NOMO-1 treated with dmso at 0.1 percent for 144 hours (cell line): Measurements from ENCODE around the gene MPIG6B.
A peak's percentile ranks its signal among the peaks of the same experiment; 100 is the strongest.
"Not testable (repeated sequence)": the region's sequence is repeated elsewhere in the genome, so short reads cannot be mapped to it uniquely, and the experiment has no call there.

Source experiments
- DNase-seq: peaks from one replicate; lab custom pipeline; 2025; ENCODE audit not compliant: unreplicated experiment; lab: John Stamatoyannopoulos, UW

The MPIG6B gene

DNA sequence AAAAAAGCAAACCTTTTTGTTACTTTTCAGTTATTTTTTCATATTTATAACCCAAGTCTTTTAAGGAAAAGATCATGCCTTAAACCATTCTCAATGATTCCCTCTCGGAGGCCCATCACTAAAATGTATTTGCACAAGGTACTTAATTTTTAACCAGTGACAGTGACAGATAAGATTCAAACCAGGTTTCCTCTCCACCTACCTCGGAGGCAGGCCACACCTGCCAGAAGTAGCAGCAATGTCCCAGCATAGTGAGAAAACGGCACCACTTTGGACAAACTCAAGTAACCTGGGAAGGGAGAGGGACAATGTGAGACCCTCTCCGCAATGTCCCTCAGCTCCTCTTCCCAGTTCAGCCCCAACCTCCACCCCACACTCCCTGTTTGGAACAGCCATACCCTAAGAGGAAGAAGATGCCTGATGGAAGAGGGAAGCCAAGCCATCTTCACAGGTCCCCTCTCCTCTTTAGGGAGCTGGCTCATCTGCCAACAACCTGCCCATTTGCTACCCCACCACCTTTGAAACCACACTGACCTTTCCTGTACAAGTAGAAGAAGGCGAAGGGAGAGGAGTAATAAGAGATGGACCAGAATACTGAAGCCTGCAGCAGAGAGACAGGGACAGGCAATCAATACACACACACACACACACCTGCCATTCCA, 22.3 kb upstream of the MPIG6B start:
- no peak for DNase-seq

DNA sequence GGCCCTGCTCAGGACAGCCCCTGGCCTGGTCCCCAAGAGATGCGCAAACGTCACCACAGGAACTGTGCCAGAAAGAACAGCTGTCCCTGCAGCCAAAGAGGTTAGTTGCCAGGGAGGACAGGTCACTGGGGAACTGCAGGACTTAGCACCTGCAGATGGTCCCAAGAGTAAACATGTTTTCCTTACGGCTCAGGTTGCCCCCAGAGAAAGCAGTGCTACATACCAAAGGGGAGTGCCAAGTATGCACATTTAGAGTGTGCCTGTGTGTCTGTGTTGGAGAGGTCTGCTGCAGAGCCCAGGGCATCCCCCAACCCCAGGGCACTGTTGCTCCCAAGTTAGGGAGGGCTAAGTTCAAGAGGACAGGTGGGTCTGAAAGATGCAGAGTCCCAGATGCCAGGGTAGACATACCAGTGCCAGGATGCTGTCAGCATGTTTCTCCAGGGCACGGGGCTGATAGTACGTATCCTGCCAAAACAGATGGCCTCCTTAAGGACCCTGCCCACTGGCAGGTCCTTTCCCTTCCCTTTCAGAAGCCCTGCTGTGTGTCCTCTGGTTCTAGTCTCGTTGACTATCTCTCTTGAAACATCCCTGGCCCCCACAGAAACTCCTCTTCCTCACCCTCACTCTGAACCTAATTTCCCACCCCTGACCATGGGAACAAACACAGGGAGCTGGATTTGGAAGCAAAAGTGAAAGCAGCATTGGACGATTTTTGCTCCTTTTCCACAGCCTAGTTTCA, 21.3 kb upstream of the MPIG6B start:
- DNase-seq: no peak

DNA sequence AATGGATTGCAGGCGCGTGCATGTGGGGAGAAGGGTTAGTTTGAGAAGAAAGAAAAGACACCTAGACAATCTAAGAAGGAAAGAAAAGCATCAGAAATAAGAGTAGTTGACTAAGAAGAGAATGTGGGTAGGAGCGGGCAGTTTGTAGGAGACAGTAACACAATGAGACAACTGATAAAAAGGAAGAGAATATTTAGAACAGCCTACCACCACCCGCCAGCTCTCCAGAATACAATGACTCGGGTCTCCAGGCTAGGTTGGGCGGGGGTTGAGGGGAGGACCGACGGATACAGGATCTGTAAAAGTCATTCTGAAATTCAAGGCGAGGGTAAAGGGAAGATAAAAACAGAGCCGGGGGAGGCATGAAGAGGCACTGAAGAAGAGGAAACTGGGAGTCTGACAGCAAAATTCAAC, 20.8 kb upstream of the MPIG6B start:
- DNase-seq: no peak

DNA sequence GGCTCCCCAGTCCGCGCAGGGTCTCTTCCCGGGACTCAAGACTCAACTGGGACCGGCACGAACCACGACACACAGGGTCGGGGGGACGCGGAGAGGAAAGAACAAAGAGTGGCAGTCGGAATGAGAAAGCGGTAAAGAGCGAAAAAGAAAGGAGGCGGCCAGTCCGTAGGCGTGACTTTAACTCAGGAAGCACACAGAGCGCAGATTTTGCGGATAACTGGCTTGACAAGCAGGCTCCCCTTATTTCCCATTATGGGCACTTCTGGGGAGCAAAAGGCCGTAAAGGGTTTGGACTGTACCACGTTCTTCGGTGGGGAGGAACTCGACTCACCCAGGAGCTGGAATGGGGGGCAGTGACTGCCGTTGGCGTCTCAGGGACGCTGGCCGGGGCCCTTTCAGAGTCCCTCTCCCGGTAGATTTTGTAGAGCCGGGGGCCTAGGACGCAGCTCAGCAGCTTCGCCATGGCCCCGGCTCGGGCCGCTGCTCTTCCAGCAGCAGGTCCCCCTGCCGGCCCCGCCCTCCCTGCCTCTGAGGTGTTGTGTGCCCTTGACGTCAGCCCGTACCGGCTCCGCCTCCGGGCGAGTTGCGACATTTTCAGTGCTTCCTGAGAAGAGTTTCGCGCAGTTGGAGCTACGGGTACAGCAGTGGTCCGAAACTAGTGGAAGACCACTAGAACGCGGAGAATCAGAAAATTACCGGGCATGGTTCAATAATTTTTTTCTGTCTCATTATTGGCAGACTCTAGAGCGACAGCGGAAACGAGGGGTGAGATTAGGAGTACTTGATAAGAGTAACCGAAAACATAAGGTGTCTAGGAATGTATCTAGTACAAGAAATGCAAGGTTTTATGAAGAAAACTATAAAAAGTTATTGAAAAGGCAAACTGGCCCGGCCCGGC, 20.1 kb upstream of the MPIG6B start, which contains the start of gene ABHD16A:
Gene ABHD16A, minus strand, starts transcription at position 506 of the 898 bp plus-strand sequence. Its CDS starts 43 bp downstream, at position 463.
- DNase-seq: peak; percentile 96

DNA sequence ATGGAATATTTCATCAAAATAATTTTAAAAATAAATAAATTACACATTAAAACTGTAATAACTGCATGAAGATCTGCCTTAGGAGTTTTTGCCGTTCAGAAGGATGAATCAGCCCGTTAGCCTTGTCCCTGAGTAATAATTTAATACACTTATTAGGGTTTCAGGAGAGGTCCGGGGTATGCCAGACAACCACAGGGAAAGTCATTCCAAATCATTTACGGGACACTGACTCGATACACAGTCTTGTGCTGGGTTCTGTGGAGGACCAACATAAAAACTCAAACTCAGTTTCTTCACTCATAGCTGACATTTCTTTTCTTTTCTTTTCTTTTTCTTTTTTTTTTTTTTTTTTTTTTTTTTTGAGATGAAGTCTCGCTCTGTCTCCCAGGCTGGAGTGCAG, 17.2 kb upstream of the MPIG6B start:
- no peak for DNase-seq

DNA sequence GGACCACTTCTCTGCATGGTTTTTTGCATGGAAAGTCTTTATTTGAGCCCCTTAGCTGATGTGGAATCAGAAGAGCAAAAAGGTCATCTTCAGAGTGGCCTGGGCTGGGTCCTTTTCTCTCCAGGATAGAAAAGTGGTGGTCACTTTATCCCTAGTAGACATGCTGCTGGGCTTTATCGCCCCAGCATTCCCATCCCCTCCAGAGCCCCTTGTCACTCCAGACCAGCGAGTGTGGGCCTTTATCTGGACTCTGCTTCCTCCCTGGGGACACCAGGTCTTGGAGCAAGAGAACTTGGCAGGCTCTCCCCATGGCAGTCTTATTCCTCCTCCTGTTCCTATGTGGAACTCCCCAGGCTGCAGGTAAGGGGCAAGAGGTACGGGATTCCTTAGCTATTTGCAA, 16.6 kb upstream of the MPIG6B start, which contains the start of gene LY6G6F:
Gene LY6G6F, plus strand, starts transcription at position 268 of the 400 bp plus-strand sequence. Its CDS starts 41 bp downstream, at position 309.
- no peak for DNase-seq

DNA sequence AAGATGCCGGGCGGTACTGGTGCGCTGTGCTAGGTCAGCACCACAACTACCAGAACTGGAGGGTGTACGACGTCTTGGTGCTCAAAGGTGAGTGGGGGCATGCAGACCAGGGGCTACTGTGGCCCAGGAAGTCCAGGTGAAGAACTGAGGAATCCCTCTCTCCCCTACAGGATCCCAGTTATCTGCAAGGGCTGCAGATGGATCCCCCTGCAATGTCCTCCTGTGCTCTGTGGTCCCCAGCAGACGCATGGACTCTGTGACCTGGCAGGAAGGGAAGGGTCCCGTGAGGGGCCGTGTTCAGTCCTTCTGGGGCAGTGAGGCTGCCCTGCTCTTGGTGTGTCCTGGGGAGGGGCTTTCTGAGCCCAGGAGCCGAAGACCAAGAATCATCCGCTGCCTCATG, 15.5 kb upstream of the MPIG6B start:
- DNase-seq: no peak

DNA sequence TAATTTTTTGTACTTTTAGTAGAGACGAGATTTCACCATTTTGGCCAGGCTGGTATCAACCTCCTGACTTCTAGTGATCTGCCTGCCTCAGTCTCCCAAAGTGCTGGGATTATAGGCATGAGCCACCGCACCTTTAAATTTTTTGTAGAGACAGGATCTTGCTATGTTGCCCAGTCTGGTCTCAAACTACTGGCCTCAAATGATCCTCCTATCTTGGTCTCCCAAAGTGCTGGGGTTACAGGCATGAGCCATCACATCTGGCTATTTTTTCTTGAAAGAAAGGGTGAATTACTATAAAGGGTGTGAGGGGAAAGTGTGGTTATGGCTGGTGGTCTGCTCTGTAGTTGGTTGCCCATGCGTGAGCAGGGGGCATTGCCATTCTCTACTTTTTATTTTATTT, 14.9 kb upstream of the MPIG6B start:
- DNase-seq: no peak

DNA sequence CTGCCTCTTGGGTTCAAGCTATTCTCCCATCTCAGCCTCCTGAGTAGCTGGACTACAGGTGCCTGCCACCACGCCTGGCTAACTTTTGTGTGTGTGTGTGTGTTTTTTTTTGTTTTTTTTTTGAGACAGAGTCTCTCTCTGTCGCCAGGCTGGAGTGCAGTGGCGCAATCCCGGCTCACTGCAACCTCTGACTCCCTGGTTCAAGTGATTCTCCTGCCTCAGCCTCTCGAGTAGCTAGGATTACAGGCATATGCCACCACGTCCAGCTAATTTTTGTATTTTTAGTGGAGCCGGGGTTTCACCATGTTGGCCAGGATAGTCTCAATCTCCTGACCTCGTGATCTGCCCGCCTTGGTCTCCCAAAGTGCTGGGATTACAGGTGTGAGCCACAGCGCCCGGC, 14.0 kb upstream of the MPIG6B start:
- DNase-seq: not testable (repeated sequence)

DNA sequence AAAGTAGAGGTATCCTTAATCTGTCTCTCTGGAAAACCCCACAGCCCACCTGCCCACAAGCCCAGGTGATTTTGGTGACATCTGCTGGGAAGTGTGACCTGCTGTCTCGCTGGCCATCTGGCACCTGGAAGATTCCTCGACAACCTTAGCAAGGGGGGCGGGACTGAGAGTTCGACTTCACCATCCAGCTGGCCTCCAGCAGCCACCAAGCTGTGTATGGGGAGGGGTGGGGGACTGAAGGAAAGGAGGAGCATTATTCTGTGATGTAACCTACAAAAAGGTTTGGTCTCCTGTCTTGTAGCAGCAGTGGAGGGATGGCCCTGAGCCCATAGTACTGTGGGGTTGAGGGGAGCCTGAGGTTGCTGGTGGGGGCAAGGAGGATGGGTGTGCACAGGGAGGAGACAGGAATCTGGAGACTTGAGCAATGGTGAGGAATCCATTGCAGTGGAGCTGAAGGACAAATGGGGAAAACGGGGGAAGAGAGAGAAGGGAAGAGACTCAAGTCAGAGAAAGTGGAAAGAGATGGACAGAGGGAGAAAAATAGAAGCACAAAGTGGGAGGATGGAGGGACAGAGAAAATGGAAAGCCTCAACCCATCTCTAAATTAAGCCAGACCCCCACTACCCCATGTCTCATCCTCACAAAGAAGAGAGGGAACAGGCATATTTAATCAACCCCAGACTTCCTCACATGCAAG, 12.5 kb upstream of the MPIG6B start:
- no peak for DNase-seq

DNA sequence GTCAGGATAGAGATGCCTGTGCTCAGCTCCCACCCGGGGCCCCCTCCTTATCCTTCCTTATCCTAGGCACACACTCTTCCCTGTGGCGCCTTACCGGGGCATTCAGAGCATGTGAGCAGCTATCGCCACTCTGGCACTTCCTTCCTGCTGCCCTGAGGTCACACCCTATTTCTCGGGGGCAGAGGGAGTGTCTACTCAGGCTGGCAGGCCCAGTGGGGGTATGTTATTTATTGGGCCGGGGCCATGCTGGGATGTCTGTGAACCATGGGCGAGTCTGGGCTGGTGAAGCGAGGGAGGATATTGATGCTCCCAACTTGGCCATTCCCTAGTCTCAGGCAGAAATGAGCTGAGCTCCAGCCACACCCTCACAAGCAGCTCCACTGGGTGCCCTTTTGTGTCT, 11.9 kb upstream of the MPIG6B start:
- peak; percentile 19 for DNase-seq

DNA sequence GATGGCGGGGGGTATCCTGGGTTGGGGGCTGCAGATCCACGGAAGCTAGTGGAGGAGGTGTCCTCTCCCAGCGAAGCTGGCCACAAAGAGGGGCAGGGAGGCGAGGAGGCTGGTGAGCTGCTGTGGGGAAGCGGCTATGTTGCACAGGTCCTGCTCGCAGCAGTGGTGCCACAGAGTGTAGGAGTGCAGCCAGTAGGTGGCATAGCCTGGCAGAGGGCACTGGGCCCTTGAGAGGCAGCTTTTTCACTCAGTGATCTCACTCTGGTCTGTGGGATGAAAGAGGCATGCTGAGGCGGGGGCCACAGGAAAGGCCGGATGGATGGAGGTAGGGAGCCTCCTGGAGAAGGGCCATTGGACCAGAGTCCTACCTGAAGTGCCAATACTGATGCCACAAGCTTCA, 10.9 kb upstream of the MPIG6B start:
- no peak for DNase-seq

DNA sequence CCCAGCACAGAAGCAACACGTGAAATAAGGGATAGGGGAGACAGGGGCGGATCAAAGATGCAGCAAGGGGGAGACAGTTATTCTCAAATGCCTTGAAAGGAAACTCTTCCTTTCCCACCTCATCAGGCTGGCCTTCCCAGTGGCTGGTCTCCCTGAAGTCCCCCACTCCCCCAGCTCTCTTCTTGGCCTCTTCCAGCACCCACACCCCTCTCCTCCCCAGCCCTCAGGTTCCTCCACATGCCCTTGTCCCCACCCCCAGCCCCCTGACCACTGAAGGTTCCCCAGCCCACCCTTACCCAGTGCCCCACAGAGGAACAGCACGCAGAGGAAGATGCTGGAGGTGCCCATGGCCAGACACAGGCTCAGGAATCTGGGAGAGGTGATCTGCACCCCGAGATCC, 9.7 kb upstream of the MPIG6B start:
- no peak for DNase-seq

DNA sequence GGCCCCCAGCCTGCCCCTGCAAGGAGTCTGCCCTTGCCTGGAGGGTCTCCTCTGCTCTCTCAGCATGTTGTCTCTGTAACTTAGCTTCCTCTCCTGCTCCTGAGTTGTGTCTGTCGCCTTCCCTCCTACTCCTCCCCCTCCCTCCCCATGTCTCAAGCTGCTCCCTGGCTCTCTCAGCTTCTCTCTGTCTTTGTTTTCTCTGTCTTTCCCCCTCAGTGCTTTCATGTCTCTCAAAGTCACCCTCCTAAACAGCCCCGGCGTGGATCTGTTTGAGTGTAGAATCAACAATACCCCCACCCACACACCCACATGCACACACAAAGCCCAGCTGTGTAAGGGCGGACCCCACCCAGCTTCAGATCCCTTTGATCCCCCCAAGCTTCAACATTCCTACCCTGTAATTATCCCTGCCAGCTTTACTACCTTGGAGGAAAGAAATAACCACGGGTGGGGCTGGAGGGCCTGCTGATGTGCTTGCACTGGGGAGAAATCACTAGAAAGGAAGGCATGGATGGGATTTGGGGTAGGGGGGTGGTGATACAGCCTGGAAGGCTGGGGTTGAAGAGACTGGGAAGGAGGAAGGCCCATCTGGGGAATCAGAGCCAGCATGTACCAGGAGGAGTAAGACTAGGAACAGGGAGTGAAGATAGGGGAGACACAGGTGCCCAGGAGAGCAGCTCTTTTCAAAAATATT, 9.0 kb upstream of the MPIG6B start:
- no peak for DNase-seq

DNA sequence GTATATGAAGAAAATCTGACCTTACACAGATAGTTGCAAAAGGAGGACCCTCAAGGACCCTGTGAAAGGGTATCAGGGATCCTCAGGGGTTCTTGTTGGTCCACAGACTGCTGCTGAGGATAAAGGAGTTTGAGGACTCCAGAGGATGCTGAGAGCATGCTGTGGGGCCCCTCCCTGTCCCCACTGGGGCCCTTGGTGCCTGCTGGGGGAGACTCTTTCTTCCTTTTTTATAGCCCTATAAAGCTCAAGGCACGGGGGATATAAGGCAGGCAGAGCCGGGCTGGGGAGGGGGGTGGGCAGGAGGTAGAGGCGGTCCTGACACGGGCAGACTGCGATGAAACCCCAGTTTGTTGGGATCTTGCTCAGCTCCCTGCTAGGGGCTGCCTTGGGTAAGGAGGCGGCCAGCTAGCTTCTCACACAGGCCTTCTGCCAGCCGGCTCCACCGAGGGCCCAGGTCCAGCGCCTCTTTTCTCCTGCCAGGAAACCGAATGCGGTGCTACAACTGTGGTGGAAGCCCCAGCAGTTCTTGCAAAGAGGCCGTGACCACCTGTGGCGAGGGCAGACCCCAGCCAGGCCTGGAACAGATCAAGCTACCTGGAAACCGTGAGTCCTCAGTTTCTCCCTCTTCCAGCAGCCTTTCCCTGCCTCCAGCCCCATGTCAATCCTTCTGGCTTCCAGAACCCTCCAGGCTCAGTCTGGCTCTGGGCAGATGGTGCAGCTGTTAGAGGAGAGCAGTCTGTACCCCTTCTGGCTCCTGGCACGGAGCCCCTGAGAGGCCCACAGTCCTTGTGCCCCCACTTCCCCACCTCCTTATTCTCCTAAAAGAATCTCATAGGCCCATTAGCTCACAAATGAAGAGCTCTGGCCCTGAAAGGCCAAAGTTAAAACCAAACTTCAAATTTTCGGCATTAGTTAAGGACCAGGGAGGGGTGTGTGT, 7.9 kb upstream of the MPIG6B start, which contains the start of gene LY6G6D:
Gene LY6G6D, plus strand, starts transcription at position 327 of the 937 bp plus-strand sequence. Its CDS starts 8 bp downstream, at position 335.
- DNase-seq: no peak

DNA sequence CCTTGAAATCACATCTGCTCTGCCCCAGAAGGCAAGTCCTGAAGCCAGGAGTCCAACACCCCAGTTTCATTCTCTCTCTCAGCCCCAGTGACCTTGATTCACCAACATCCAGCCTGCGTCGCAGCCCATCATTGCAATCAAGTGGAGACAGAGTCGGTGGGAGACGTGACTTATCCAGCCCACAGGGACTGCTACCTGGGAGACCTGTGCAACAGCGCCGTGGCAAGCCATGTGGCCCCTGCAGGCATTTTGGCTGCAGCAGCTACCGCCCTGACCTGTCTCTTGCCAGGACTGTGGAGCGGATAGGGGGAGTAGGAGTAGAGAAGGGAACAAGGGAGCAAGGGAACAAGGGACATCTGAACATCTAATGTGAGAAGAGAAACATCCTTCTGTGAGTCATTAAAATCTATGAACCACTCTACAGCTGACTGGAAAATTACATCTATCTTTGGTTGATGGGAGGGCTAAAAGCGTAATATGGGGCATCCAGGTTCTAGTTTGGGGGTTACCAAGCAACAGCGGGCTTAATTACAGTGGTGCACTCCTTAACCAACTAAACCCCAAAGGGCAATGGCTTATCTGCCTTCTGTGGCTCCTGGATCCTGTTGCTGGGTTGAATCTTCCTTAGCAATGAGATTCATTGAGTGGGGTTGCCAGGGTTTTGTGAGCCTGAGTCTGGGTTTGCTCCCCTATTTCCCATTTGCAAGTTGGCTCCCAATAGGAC, 5.5 kb upstream of the MPIG6B start:
- DNase-seq: no peak

DNA sequence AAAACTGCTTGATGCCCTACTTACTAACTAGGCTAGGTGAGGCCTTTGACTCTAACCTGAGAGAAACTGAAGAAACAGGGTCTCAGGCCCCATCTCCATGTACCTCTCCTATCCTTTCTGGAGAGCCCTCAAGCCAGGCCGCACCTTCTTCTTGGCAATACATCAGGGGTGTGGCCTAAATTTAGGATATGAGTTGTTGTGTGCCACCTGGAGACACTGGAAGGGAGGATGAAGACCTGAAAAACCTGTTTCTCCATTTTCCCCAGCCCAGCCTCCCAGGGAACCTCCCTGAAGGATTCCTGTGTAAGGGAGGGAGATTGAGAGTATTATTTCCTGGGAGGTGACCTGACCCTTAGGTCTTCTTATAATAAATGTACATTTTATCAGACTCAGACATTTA, 4.9 kb upstream of the MPIG6B start:
- DNase-seq: no peak

DNA sequence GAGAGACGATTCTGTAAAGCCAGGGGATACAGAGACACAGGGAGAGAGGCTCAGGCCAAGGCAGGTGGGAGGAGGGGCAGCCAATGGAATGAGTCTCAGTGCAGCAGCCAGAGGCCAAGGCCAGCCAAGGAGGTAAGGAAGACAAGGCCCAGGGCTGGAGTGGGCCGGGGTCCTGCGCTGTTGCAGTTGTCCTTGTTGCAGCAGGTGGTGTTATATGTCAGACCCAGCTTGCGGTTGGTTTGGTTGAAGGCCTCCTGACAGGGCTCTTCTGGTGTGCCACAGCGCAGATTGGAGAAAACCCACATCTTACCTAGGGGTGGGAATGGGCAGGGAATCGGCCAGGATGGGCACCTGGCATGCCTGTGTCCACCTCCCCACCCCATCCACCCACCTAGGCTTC, 4.2 kb upstream of the MPIG6B start:
- no peak for DNase-seq
